Stimulated activated CD4-positive, alpha-beta T cell treated with anti-CD3 and anti-CD28 coated beads, Interleukin-12 subunit alpha, Interleukin-12 subunit beta, amount 100 ng/mL, for 24 hours (primary cell): ENCODE results near the gene SNAPIN.
"Not testable (repeated sequence)": the region's sequence is repeated elsewhere in the genome, so short reads cannot be mapped to it uniquely, and the experiment has no call there.

Experiments used
- DNase-seq, 2 experiments: peaks; one replicate each; pipeline ENCODE4 v3.0.0-alpha.2; 2020; ENCODE audit warnings: low read depth in 2 of 2

The SNAPIN gene

GRCh38 chr1:153626904-153627714 is 31.4 kb upstream of the SNAPIN start, which contains the start of gene S100A13:
TSS of gene S100A13 (minus strand) at chr1:153627505. CDS start at chr1:153626472, 1,033 bp downstream.
- DNase-seq: no peak

- DNase-seq: no peak
These were observed 30.5 kb upstream of the SNAPIN start, which contains the start of gene S100A1 for GRCh38 chr1:153627715-153628626. TSS of gene S100A1 (plus strand) at chr1:153628434. CDS start at chr1:153630522, 2,088 bp downstream.

GRCh38 chr1:153628638-153629342 is 29.7 kb upstream of the SNAPIN start:
- no peak for DNase-seq

GRCh38 chr1:153629343-153629665 is 29.2 kb upstream of the SNAPIN start:
- DNase-seq: no peak

GRCh38 chr1:153629971-153630370 is 28.5 kb upstream of the SNAPIN start:
- no peak for DNase-seq

GRCh38 chr1:153630384-153630783 is 28.1 kb upstream of the SNAPIN start:
- DNase-seq: no peak

GRCh38 chr1:153631047-153632022 is 27.2 kb upstream of the SNAPIN start:
- no peak for DNase-seq

GRCh38 chr1:153633161-153633753 is 25.2 kb upstream of the SNAPIN start:
- no peak for DNase-seq

- DNase-seq: peak; percentile 95 to 96
These were observed 24.5 kb upstream of the SNAPIN start, which contains the start of gene CHTOP for GRCh38 chr1:153633754-153634665. TSS of gene CHTOP (plus strand) at chr1:153634066. CDS start at chr1:153636589, 2,523 bp downstream.

- no peak for DNase-seq
These were observed 22.6 kb upstream of the SNAPIN start for GRCh38 chr1:153635872-153636271.

GRCh38 chr1:153636312-153636711 is 22.2 kb upstream of the SNAPIN start:
- DNase-seq: no peak

GRCh38 chr1:153638261-153638660 is 20.2 kb upstream of the SNAPIN start:
- DNase-seq: no peak

GRCh38 chr1:153639280-153639679 is 19.2 kb upstream of the SNAPIN start:
- DNase-seq: no peak

- not testable (repeated sequence) for DNase-seq
These were observed 18.3 kb upstream of the SNAPIN start for GRCh38 chr1:153640213-153640612.

- DNase-seq: no peak
These were observed 17.6 kb upstream of the SNAPIN start for GRCh38 chr1:153640861-153641260.

- DNase-seq: no peak
These were observed 16.3 kb upstream of the SNAPIN start for GRCh38 chr1:153642161-153642560.

GRCh38 chr1:153643100-153643499 is 15.4 kb upstream of the SNAPIN start:
- DNase-seq: no peak

- no peak for DNase-seq
These were observed 14.7 kb upstream of the SNAPIN start for GRCh38 chr1:153643816-153644215.

GRCh38 chr1:153646672-153647345 is 11.7 kb upstream of the SNAPIN start:
- DNase-seq: no peak
